Fibroblast of lung (primary cell): ENCODE data around the gene CNTNAP5. TPM values are rescaled to one million over a fixed set of nuclear protein-coding genes. Genes with fewer than 3 reads are reported as not detected.

Experiments used
- DNase-seq, 2 donors: peaks; one replicate each; pipeline versions ENCODE4 v3.0.0 to v3.0.0-alpha.2; 2010; ENCODE audit warnings: low read depth in 2 of 2
- H2AFZ ChIP-seq: 2 replicates; pipeline ENCODE4 v1.5.1; 2012; ENCODE audit warnings: low read length, control low read depth, inconsistent platforms
- H3K27ac ChIP-seq: 2 replicates; pipeline ENCODE4 v1.5.1; 2011; ENCODE audit warnings: low read length, control low read depth; ENCODE audit not compliant: insufficient read depth
- H3K27me3 ChIP-seq: 2 replicates; pipeline ENCODE4 v1.5.1; 2011; ENCODE audit warnings: mild to moderate bottlenecking, low read length; ENCODE audit not compliant: control insufficient read depth, insufficient read depth
- H3K36me3 ChIP-seq: 2 replicates; pipeline ENCODE4 v1.5.1; 2011; ENCODE audit warnings: low read length; ENCODE audit not compliant: control insufficient read depth, insufficient read depth
- H3K4me1 ChIP-seq: 2 replicates; pipeline ENCODE4 v1.5.1; 2011; ENCODE audit warnings: low read length; ENCODE audit not compliant: control insufficient read depth, insufficient read depth; ENCODE audit errors: extremely low read depth
- H3K4me2 ChIP-seq: 2 replicates; pipeline ENCODE4 v1.5.1; 2011; ENCODE audit warnings: low read length, control low read depth; ENCODE audit not compliant: insufficient read depth; ENCODE audit errors: extremely low read depth
- H3K4me3 ChIP-seq, 4 experiments: fragments of 200-600 bp in 1 of 4; sonication (generic) in 1 of 4; replicated peaks in 1 of 4; 2 replicates each; pipeline ENCODE4 v1.5.1; 2011 to 2016; ENCODE audit warnings: low read length in 4 of 4, low read depth in 3 of 4, mild to moderate bottlenecking in 3 of 4, control low read depth in 2 of 4, inconsistent platforms in 1 of 4, mixed read lengths in 1 of 4; ENCODE audit not compliant: insufficient read depth in 1 of 4; ENCODE audit errors: control extremely low read depth in 1 of 4
- H3K79me2 ChIP-seq: 2 replicates; pipeline ENCODE4 v1.5.1; 2012; ENCODE audit warnings: mild to moderate bottlenecking, low read length, inconsistent platforms; ENCODE audit not compliant: control insufficient read depth, insufficient read depth
- H3K9ac ChIP-seq: 2 replicates; pipeline ENCODE4 v1.5.1; 2011; ENCODE audit warnings: mild to moderate bottlenecking, low read length, control low read depth; ENCODE audit not compliant: insufficient read depth
- H3K9me3 ChIP-seq: 2 replicates; pipeline ENCODE4 v1.5.1; 2012; ENCODE audit warnings: low read depth, low read length; ENCODE audit not compliant: control insufficient read depth, insufficient read depth
- H4K20me1 ChIP-seq: 2 replicates; pipeline ENCODE4 v1.5.1; 2011; ENCODE audit warnings: low read length; ENCODE audit not compliant: control insufficient read depth, insufficient read depth; ENCODE audit errors: extremely low read depth
- CTCF ChIP-seq, 2 donors: IDR thresholded peaks in 1 of 2; conservative IDR thresholded peaks in 1 of 2; 1 replicate in 1 of 2; 2 replicates in 1 of 2; pipeline ENCODE4 v1.5.1; 2011 to 2012; ENCODE audit warnings: low read length in 2 of 2, control low read depth in 1 of 2, inconsistent platforms in 1 of 2, low read depth in 1 of 2, mild to moderate bottlenecking in 1 of 2
- EZH2 ChIP-seq: IDR thresholded peaks from 2 replicates; pipeline ENCODE4 v1.5.1; 2012; ENCODE audit warnings: low read length, control low read depth, mild to moderate bottlenecking; ENCODE audit errors: missing control alignments
- polyA plus RNA-seq, 2 donors: library from polyadenylated mRNA; depleted of rRNA in 1 of 2; stranded (reverse) in 1 of 2; unstranded in 1 of 2; fragments of >200 nt; gene quantifications; 2 replicates each; pipeline ENCODE4 v1.2.1, GENCODE V29; 2011 to 2012; ENCODE audit warnings: missing spikeins in 1 of 2
- total RNA-seq: library from RNA; depleted of rRNA; stranded (reverse); fragments of >200 nt; gene quantifications from 2 replicates; pipeline ENCODE4 v1.2.1, GENCODE V29; 2014

Gene CNTNAP5
- total and polyA plus RNA-seq, 2 donors (not counting 1 experiment from before 2014, with no cell fraction given) = not detected

DNA sequence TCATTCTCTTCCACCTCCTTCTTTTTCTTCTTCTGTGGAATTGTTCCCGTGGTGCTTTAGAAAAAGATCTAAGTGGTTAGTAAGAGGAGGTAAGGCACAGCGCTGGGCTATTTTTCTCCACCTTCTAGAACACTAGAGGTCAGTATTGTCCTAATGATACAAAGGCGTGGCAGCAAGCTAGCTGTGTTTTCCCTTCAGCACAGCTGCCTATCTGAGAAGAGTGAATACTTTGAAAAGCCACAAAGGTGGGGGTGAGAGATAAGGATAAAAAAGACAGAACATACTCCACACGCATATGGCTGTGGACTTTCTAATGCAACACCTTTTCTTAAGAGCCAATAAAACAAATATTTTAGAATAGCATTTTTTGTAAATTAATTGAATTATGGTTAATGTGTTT, 2.1 kb downstream of the CNTNAP5 start:
- TF ChIP-seq CTCF (conservative IDR thresholded peaks at IDR 0.05 in 1 of 2, IDR thresholded peaks at IDR 0.05 in 1 of 2; ENCODE audit: low read depth in 1 of 2, low read length in 2 of 2) (peak; percentile 55 to 64), EZH2 (no peak)
- no peaks in the 10 kb centered on the region for H3K27me3 ChIP-seq
- no peaks in the 10 kb centered on the region for H3K36me3 ChIP-seq
- H3K4me2 ChIP-seq = no peak overlapping the region
- no peaks in the 10 kb centered on the region for H3K9me3 ChIP-seq
- H3K4me1 ChIP-seq = no peaks in the 10 kb centered on the region
- no peak overlapping the region for H3K9ac ChIP-seq
- no peaks in the 10 kb centered on the region for H3K79me2 ChIP-seq
- no peak overlapping the region for H3K27ac ChIP-seq
- DNase-seq = peak; percentile 30 to 55
- H2AFZ ChIP-seq = no peak overlapping the region
- H3K4me3 ChIP-seq = no peak overlapping the region
- no peaks in the 10 kb centered on the region for H4K20me1 ChIP-seq

DNA sequence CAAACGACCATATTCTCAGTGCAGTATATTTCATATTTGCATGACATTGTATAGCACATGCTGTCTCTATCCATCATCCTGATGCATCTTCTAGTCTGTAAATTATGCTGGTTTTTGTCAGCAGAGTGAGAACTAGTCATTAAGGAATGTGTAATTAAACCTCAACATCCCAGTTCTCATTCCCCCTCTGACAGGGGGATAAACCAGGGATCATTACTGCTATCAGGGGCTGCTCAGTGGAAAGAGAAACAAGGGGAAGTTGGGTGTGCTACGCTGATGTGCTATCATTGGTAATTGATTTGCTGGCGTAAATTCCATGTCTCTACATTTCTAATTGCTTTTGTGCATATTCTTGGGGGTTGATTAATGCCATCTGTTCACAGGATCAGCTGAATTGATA, 7.7 kb downstream of the CNTNAP5 start:
- no peak overlapping the region for H3K4me3 ChIP-seq
- H4K20me1 ChIP-seq = no peaks in the 10 kb centered on the region
- DNase-seq = no peak
- no peak overlapping the region for H3K27ac ChIP-seq
- H3K36me3 ChIP-seq = no peaks in the 10 kb centered on the region
- H3K79me2 ChIP-seq = no peaks in the 10 kb centered on the region
- H3K4me2 ChIP-seq = no peak overlapping the region
- H2AFZ ChIP-seq = no peak overlapping the region
- H3K4me1 ChIP-seq = no peaks in the 10 kb centered on the region
- H3K9me3 ChIP-seq = no peaks in the 10 kb centered on the region
- H3K9ac ChIP-seq = no peak overlapping the region
- TF ChIP-seq CTCF (conservative IDR thresholded peaks at IDR 0.05 in 1 of 2, IDR thresholded peaks at IDR 0.05 in 1 of 2; ENCODE audit: low read depth in 1 of 2, low read length in 2 of 2) (no peak), EZH2 (no peak)
- H3K27me3 ChIP-seq = no peaks in the 10 kb centered on the region

GRCh38 chr2:124034265-124034664, 9.2 kb downstream of the CNTNAP5 start:
- H3K9ac ChIP-seq = no peak overlapping the region
- H3K9me3 ChIP-seq = no peaks in the 10 kb centered on the region
- H2AFZ ChIP-seq = no peak overlapping the region
- TF ChIP-seq CTCF (conservative IDR thresholded peaks at IDR 0.05 in 1 of 2, IDR thresholded peaks at IDR 0.05 in 1 of 2; ENCODE audit: low read depth in 1 of 2, low read length in 2 of 2) (no peak), EZH2 (no peak)
- H3K4me3 ChIP-seq = no peak overlapping the region
- no peaks in the 10 kb centered on the region for H4K20me1 ChIP-seq
- no peaks in the 10 kb centered on the region for H3K27me3 ChIP-seq
- no peaks in the 10 kb centered on the region for H3K79me2 ChIP-seq
- H3K4me1 ChIP-seq = no peaks in the 10 kb centered on the region
- H3K27ac ChIP-seq = no peak overlapping the region
- no peaks in the 10 kb centered on the region for H3K36me3 ChIP-seq
- H3K4me2 ChIP-seq = no peak overlapping the region
- no peak for DNase-seq
